ENCODE data around the gene ARHGAP19.
"Not testable (repeated sequence)": the region's sequence is repeated elsewhere in the genome, so short reads cannot be mapped to it uniquely, and the experiment has no call there.

Gene ARHGAP19

DNA sequence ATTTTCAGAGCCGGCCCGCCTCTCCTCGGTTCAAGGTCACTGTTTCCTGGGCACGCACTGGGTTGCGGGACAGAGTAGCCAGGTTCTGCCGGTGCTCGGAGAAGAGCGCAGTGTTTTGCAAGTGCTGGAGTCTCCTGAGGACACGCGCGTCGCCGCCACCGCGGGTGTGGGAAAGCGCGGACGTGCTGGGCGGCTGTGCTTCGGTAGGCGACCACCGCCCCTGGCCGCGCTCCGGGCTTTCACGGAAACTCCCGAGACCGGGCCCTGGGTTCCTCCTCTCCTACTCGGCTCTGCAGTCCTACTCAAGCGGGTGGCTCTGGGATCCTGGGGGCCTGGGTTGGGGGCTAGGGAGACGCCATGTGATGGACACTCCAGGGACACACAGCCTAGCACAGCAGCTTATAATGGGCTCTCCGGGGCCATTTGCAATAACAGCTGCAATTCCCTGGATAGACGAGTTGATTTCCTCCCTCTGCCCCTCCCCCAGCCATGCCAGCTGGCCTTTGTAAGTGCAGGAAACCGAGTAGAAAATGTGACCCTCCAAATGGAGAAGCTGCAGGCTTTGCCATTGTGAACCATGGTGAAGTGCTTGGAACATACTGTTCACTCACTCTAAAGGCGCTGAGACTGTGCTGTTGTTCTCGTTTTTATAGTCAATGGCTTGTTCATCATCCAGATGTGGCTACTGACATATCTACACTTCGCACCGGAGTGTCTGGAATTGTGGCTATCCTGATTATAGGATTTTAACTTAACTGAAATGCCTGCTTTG lies 28.8 kb upstream of the ARHGAP19 start:
- DNase-seq = peak; percentile 23

DNA sequence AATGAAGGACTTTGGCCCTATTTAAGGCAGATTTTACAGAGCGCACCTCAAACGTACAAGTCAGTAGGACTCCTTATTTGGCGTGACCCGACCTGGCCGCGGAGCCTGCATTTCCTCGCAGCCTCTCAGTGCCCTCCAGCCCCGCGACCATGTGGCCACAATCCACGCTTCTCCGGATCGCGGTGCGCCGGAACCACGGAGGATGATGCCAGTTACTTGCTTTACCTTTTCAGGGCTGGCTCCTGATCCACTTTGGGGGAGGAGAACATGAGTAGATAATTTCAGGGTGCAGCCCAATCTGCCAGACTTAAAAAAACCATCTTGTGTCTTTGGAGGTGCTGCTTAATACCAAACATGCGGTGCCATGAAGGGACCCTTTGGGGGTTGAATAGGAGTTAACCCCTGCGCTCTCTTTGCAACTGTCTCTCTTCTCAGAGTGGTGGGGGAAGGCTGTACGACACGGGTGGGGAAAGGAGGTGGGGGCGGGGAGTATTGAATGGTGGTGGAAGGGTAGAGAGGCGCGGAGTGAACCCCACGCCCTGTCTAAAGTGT lies 28.1 kb upstream of the ARHGAP19 start:
- no peak for DNase-seq

DNA sequence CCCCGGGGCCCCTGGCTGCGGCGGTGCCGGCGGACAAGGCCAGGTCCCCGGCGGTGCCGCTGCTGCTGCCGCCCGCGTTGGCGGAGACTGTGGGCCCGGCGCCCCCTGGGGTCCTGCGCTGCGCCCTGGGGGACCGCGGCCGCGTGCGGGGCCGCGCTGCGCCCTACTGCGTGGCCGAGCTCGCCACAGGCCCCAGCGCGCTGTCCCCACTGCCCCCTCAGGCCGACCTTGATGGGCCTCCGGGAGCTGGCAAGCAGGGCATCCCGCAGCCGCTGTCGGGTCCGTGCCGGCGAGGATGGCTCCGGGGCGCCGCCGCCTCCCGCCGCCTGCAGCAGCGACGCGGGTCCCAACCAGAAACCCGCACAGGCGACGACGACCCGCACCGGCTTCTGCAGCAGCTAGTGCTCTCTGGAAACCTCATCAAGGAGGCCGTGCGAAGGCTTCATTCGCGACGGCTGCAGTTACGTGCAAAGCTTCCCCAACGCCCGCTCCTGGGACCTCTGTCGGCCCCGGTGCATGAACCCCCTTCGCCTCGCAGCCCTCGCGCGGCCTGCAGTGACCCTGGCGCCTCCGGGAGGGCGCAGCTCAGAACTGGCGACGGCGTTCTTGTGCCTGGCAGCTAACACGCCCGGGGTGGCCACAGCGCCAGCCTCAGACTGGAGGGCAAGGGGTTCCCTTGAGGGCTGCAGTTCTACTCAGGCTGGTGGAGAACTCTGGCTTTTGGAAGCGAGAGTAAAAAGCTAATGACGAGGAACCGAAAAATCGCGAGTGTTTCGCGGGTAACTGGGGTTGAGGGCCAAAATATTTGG lies 27.4 kb upstream of the ARHGAP19 start:
- peak; percentile 72 for DNase-seq

DNA sequence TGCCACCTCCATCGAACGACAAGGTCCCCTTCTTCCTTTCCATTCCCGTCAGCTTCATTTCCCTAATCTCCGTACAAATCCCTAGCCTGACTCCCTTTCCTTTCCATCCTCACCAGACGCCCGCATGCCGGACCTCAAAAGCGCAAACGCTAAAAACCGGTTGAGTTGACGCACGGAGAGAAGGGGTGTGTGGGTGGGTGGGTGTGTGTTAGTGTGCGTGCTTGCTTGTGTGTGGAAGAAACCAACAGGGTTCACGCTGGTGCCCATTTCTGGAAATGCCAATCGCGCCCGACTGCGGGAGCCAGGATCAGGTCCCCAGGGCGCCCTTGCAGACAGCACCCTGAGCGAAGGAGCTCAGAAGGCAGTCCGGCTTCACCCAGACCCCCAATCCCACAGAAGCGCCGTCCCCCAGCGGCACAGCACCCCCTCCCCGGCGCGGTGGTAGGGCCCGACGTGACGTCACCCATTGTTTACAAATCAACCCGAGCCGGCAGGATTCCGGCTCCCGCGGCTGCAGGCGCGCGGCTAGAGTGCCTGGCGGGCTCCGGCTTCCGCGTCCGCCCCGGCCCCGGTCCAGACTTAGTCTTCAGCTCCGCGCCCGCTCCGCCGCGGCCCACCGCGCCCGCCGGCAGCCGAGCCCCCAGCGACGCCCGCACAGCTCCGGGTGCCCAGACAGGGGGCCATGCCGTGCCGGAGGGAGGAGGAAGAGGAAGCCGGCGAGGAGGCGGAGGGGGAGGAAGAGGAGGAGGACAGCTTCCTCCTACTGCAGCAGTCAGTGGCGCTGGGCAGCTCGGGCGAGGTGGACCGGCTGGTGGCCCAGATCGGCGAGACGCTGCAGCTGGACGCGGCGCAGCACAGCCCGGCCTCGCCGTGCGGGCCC lies 26.6 kb upstream of the ARHGAP19 start, which contains the start of gene FRAT1:
FRAT1 (plus strand) TSS at position 500 of the 880 bp plus-strand sequence; CDS start at position 683, 183 bp downstream.
- peak; percentile 94 for DNase-seq

DNA sequence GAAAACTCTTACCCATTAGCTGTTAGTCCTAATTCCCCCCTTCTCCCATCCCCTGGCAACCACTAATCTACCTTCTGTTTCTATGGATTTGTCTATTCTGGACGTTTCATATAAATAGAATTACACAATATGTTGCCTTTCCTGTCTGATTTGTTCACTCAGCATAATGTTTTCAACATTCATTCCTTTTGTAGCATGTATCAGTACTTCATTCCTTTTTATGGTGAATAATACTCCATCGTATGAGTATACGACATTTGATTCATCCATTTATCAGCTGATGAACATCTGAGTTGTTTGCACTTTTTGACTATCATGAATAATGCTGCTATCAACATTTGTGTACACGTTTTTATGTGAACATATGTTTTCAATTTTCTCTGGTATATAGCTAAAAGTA lies 22.2 kb upstream of the ARHGAP19 start:
- DNase-seq = no peak

DNA sequence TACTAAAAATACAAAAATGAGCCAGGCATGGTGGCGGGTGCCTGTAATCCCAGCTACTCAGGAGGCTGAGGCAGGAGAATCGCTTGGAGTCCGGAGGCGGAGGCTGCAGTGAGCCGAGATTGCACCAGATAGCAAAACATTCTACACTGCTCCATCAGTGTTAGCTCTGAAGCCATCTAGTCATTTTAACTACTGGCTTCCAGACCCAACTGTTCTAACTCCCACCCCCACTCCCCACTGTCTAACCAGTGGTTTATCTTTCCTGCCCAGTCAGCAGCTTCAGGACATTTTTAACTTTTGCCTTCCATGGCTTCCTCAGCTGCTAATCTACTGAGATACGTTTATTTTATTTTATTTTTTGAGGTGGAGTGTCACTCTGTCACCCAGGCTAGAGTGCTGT lies 20.5 kb upstream of the ARHGAP19 start:
- no peak for DNase-seq

DNA sequence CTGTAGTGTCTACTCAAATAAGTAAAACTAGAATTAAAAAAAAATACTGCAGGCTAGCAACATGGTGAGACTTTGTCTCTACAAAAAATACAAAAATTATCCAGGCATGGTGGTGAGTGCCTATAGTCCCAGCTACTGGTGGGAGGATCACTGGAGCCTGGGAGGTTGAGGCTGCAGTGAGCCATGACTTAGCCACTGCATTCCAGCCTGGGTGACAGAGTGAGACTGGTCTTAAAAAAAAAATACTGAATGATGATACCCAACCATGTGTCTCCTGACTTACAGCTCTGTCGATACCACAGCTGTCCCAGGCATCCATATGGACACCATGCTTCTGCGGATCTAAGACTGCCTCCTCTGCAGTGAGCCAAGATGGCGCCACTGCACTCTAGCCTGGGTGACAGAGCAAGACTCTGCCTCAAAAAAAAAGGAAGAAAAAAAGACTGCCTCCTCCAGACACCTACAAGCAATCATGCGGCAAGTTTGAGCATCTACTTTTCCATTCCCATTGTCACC lies 18.7 kb upstream of the ARHGAP19 start:
- no peak for DNase-seq

DNA sequence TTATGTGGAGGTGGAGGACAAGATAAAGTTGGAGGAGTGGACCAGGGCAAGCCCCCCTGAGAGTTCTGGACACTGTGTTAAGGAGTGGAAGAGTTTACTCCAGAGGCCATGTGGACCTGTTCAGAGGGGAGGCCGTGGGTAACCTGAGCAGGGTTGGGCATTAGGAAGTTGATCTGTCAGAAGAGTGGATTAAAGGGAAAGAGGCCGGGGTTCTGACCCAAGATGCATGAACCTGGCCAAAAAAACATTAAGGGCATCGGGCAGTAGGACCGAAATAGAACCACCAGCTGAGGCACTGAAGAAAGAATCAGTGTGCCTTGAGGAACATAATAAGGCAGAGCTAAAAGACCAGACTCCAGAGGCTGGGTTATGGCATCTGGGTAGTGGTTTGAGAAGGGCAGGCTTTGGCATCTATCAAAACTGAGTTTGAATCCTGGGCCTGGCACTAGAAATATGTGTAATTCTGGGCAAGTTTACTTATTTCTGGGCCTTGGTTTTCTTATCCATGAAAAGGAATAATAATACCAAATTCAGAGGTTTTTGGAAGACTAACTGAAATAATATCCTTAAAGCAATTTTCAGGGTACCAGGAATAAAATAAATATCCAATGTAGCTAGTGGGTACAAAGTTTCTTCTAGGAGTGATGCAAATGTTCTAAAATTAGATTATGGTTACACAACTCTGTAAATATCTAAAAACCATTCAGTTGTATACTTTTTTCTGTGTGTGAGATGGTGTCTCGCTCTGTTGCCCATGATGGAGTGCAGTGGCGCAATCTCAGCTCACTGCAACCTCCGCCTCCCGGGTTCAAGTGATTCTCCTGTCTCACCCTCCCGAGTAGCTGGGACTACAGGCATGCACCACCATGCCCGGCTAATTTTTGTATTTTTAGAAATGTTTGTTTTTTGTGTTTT lies 15.7 kb upstream of the ARHGAP19 start:
- DNase-seq = no peak

DNA sequence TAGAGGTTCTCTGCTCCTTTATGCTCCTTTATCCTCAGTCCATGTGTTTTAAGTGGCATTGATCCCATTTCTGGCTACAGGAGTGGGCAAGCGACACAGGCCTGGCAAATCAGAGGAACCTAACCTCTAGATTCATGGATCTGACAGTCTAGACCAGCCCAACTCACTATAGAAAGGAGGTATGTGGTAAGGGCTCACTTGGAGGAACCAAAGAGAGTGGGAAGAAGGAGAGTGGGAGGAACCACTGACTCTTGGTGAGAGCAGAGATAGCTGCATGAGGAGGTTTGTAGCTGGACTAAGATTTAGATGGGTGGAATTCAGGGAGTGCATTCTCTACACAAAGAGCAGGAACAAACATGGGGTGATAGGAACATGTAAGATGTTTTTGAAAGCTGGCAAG lies 15.0 kb upstream of the ARHGAP19 start:
- DNase-seq = no peak

DNA sequence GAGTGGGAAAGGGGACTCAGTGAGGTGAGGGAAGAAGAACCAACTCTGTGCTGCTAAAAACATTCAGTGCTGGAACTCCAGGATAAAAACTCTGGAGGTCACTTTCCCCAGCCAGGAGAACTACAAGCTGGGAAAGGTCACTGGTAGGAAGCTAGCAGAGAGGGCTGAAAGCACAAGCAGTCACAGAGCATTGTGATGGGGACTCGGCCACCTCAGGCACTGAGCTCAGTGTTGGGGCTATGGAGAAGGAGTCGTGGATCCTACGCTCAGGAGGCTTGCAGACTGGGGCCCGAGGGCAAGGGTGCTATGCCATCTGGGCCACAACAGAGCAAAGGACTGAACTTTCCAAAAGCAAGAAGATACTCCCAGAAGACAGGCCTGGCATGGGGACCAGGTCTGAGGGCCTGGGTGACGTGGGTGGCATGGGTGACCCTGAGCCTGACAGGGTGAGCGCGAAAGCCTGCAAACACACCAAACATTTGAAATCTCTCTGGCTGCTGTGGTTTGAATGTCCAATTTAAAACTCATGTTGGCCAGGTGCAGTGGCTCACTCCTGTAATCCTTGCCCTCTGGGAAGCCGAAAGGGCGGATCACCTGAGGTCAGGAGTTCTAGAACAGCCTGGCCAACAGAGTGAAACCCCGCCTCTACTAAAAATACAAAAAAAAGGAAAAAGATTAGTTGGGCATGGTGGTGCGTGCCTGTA lies 9.8 kb upstream of the ARHGAP19 start:
- no peak for DNase-seq

DNA sequence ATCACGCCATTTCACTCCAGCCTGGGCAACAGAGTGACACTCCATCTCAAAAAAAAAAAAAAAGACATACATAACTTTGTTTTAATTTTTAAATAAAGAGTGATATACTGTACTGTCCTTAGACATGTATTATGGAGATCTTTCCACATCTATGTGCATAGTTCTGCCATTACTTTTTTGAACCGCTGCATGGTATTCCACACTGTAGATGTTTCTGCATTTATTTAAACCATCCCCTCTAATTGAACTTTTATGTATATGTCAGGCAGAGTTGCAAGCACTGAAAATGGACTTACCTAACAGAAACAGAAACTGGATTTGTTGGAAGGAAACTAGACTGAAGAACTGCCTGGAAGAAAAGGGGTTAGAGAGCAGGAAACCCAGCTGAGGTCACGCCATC lies 8.5 kb upstream of the ARHGAP19 start:
- DNase-seq = no peak

DNA sequence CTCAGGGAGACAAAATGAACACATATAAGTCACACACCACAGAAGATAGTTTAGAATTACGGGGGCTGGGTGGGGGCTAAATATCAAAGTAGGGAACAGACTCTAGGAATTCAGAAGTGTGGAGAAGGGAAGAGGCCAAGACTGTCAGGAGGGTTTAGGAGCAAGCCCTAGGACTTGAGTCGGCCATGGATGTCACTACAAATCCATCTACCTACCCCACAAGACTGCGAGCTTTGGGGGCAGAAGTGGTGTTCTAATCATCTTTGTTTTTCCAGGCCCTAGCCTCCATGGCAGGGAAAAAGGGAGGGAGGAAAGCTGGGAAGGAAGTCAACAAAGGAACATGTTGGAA lies 5.8 kb upstream of the ARHGAP19 start:
- no peak for DNase-seq

DNA sequence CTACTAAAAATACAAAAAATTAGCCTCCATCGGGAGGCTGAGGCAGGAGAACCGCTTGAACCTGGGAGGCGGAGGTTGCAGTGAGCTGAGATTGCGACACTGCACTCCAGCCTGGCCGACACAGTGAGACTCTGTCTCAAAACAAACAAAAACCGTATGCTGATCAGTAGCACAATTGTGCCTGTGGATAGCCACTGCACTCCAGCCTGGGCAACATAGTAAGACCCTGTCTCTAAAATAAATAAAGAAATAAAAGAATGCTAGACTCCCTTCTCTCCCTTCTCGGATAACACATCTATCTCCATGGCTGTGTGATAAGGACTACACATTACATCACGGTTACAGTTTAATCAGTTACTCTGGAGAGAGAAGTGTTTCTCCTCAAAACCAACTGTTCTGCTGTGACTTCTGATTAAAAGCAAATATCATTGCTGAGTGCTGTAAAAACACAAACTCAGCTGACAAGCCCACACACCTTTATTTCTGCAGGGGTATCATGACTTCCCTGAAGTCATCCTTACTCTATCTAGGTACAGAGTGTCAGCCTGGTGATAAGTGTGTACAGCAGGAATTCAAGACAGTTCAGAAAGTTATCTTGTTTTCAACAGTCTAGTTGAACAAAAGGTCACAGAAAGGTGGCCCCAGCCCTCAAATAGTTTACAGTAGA lies 5.3 kb upstream of the ARHGAP19 start:
- DNase-seq = no peak

DNA sequence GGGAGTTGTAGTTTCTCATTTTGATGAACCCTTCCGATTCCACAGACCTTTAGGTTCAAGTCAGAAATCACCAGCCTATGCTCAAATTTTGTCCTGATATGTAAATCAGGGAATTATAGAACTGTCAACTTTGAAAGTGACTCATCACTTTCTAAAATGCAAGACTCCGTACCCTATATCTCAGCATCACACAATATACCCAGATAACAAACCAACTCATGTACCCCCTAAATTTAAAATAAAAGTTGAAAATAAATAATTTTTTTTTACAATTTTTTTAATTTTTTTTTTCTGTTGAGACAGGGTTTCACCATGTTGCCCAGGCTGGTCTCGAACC lies 393 bp upstream of the ARHGAP19 start:
- no peak for DNase-seq

DNA sequence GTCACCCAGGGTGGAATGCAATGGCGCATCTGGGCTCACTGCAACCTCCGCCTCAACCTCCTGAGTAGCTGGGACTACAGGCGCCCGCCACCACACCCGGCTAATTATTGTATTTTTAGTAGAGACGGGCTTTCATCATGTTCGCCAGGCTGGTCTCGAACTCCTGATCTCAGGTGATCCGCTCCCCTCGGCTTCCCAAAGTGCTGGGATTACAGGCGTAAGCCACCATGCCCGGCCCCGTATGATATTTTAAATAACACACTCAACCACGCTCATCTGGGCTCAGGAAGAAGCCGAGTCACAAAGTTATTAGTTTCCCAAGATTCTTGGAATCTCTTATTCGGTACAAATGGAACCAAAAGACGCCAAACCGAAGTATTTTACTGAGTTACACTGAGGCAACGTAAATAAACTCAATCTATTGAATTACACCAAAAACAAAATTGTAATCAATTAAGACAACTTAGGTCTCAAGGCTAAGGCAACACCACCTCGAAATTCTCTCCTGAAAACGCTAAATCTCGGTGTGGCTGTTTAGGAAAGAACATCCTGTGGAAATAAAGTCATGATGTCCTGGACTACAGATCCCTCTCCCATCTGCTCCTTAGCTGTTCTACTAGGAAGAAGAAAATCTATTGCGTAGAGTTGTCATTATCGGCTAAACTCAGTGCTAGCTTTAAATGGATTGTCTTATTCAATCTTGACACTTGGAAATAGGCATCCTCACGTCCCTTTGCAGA lies 910 bp downstream of the ARHGAP19 start:
- DNase-seq = no peak

DNA sequence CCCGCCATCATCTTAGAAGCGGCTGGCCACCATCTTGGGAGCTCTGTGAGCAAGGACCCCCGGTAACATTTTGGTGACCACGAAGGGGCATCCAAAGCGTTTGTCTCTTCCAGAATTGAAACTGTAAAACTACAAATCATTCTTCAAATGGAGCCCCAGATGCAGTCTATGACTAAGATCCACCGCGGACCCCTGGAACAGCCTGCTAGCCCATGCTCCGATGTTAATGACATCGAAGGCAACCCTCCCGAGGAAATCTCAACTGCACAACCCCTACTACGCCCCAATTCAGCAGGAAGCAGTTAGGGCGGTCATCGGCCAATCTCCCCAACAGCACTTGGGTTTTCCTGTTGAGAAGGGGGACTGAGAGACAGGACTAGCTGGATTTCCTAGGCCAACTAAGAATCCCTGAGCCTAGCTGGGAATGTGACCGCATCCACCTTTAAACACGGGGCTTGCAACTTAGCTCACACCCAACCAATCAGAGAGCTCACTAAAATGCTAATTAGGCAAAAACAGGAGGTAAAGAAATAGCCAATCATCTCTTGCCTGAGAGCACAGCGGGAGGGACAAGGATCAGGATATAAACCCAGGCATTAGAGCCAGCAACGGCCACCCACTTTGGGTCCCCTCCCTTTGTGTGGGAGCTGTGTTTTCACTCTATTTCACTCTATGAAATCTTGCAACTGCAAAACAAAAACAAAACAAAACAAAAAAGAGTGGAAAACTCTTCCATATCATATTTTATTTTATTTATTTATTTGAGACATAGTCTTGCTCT lies 1.7 kb downstream of the ARHGAP19 start:
- not testable (repeated sequence) for DNase-seq

DNA sequence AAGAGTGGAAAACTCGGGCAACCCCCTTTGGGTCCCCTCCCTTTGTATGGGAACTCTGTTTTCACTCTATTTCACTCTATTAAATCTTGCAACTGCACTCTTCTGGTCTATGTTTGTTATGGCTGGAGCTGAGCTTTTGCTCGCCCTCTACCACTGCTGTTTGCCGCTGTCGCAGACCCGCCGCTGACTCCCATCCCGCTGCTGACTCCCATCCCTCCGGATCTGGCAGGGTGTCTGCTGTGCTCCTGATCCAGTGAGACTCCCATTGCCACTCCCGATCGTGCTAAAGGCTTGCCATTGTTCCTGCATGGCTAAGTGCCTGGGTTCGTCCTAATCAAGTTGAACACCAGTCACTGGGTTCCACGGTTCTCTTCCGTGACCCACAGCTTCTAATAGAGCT lies 2.4 kb downstream of the ARHGAP19 start:
- DNase-seq = not testable (repeated sequence)

DNA sequence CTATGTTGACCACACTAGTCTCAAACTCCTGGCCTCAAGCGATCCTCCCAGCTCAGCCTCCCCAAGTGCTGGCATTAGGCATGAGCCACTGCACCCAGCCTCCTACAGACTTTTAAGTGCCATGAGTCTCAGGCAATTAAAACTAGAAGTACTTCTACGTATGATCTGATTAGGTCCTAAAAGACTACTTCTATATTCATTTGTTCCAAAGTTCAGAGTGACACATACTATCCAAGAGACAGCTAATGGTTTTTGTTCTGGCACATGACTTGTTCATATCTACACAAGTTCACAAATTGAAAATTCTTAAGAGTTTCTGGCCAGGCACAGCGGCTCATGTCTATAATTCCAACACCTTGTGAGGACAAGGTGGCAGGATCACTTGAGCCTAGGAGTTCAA lies 11.7 kb downstream of the ARHGAP19 start:
- DNase-seq = no peak

Data from activated T-cell treated with anti-CD3 and anti-CD28 coated beads, Interleukin-2, amount 50 U/mL, for 1 hour (primary cell).